K562 (cell line): ENCODE measurements around the gene TBXAS1. TPM values are rescaled to one million over a fixed set of nuclear protein-coding genes. Genes with fewer than 3 reads are reported as not detected.
A peak's percentile ranks its signal among the peaks of the same experiment; 100 is the strongest.

Experiments used
- CREB3L1 ChIP-seq: fragments of 450-650 bp; IDR thresholded peaks from 2 replicates; pipeline ENCODE4 v1.6.1; 2014; ENCODE audit warnings: low read depth, mild to moderate bottlenecking, moderate library complexity, borderline replicate concordance
- DLX4 ChIP-seq: fragments of 250-450 bp; sonication (Bioruptor Pico); IDR thresholded peaks from 2 replicates; pipeline ENCODE4 v1.6.1; 2021; ENCODE audit warnings: mild to moderate bottlenecking
- MGA ChIP-seq: fragments of 450-650 bp; IDR thresholded peaks from 2 replicates; pipeline ENCODE4 v1.6.1; 2016; ENCODE audit warnings: mild to moderate bottlenecking, moderate library complexity
- RAD51 ChIP-seq: fragments of 450-650 bp; IDR thresholded peaks from 2 replicates; pipeline ENCODE4 v1.7.1; 2016; ENCODE audit warnings: low read depth, mild to moderate bottlenecking, borderline replicate concordance
- ZNF655 ChIP-seq: fragments of 250-450 bp; sonication (Bioruptor Pico); IDR thresholded peaks from 2 replicates; pipeline ENCODE4 v1.5.0; 2021
- polyA plus RNA-seq, 8 experiments: library from polyadenylated mRNA; depleted of rRNA in 4 of 8; stranded (reverse) in 5 of 8; unstranded in 3 of 8; fragments of >200 nt; fragmentation: Nextera tagmentation in 2 of 8; fragmentation: Illumina TruSeq in 1 of 8; extraction: Ambion mirVana in 2 of 8; extraction: Trizol in 1 of 8; gene quantifications; 2 replicates each; pipeline versions ENCODE4 v1.2.1 to v1.2.3, GENCODE V29; 2011 to 2014; ENCODE audit warnings: inconsistent platforms in 1 of 8, missing spikeins in 1 of 8
- total RNA-seq, 7 experiments: library from RNA; depleted of rRNA in 6 of 7; stranded (reverse); fragments of >200 nt in 6 of 7; fragmentation: Illumina TruSeq in 2 of 7; extraction: Trizol in 2 of 7; gene quantifications; 2 replicates each; pipeline versions ENCODE4 v1.2.1 to v1.2.3, GENCODE V29; 2011 to 2021; ENCODE audit warnings: low replicate concordance in 1 of 7

TBXAS1 gene
- total and polyA plus RNA-seq, 9 of the 15 experiments (the other 6 are each of a cell fraction or from before 2014, with no cell fraction given) = 1.1 to 8.3 (median 1.9) TPM

GRCh38 chr7:139987691-139988516 is 158.8 kb downstream of the TBXAS1 start (continued):
- TF ChIP-seq MGA (peak; percentile 44; the same call in 1 of the 2 replicates), CREB3L1 (no peak), ZNF655 (CRISPR knock-in tag) (no peak), RAD51 (no peak), DLX4 (CRISPR knock-in tag) (no peak)
